ENCODE results near the gene IGDCC3.
"Not testable (repeated sequence)": the region's sequence is repeated elsewhere in the genome, so short reads cannot be mapped to it uniquely, and the experiment has no call there.

The IGDCC3 gene

GRCh38 chr15:65354835-65355172 is 23.0 kb downstream of the IGDCC3 start:
- no peak for DNase-seq (ENCODE audit: low read depth, low spot score)
- TF ChIP-seq CTCF (IDR thresholded peaks at IDR 0.05; ENCODE audit: low read depth, low read length) = no peak
- in situ Hi-C loops (cut with HindIII; ENCODE audit: low sequenced_read_pairs) = no loop called here
- no peak overlapping the region for H3K4me3 ChIP-seq (ENCODE audit: low read depth, low read length)

GRCh38 chr15:65351972-65352371 is 25.8 kb downstream of the IGDCC3 start:
- H3K4me3 ChIP-seq (ENCODE audit: low read depth, low read length); in situ Hi-C loops (cut with HindIII; ENCODE audit: low sequenced_read_pairs); DNase-seq (ENCODE audit: low read depth, low spot score): not testable (repeated sequence)

- DNase-seq (ENCODE audit: low read depth, low spot score) = no peak
- in situ Hi-C loops (cut with HindIII; ENCODE audit: low sequenced_read_pairs) = no loop called here
- H3K4me3 ChIP-seq (ENCODE audit: low read depth, low read length) = no peak overlapping the region
- TF ChIP-seq CTCF (IDR thresholded peaks at IDR 0.05; ENCODE audit: low read depth, low read length) = no peak
These were observed 28.5 kb downstream of the IGDCC3 start for GRCh38 chr15:65349338-65349737.

GRCh38 chr15:65347756-65348155 is 30.0 kb downstream of the IGDCC3 start:
- in situ Hi-C loops (cut with HindIII; ENCODE audit: low sequenced_read_pairs); DNase-seq (ENCODE audit: low read depth, low spot score); H3K4me3 ChIP-seq (ENCODE audit: low read depth, low read length): not testable (repeated sequence)

- in situ Hi-C loops (cut with HindIII; ENCODE audit: low sequenced_read_pairs) = no loop called here
- DNase-seq (ENCODE audit: low read depth, low spot score) = no peak
- no peak for TF ChIP-seq CTCF (IDR thresholded peaks at IDR 0.05; ENCODE audit: low read depth, low read length)
- no peak overlapping the region for H3K4me3 ChIP-seq (ENCODE audit: low read depth, low read length)
These were observed 30.8 kb downstream of the IGDCC3 start for GRCh38 chr15:65346856-65347598.

- H3K4me3 ChIP-seq (ENCODE audit: low read depth, low read length) = no peak overlapping the region
- DNase-seq (ENCODE audit: low read depth, low spot score) = no peak
- no peak for TF ChIP-seq CTCF (IDR thresholded peaks at IDR 0.05; ENCODE audit: low read depth, low read length)
- in situ Hi-C loops (cut with HindIII; ENCODE audit: low sequenced_read_pairs) = no loop called here
These were observed 32.9 kb downstream of the IGDCC3 start for GRCh38 chr15:65344914-65345275.

GRCh38 chr15:65344214-65344913 is 33.4 kb downstream of the IGDCC3 start:
- in situ Hi-C loops (cut with HindIII; ENCODE audit: low sequenced_read_pairs) = no loop called here
- no peak for DNase-seq (ENCODE audit: low read depth, low spot score)
- H3K4me3 ChIP-seq (ENCODE audit: low read depth, low read length) = no peak overlapping the region
- no peak for TF ChIP-seq CTCF (IDR thresholded peaks at IDR 0.05; ENCODE audit: low read depth, low read length)

All from astrocyte of the spinal cord (primary cell).